Activated T-cell treated with anti-CD3 and anti-CD28 coated beads, Interleukin-2, amount 50 U/mL, for 4 hours (primary cell): Measurements from ENCODE around the gene PPIP5K2. TPM values are rescaled to one million over a fixed set of nuclear protein-coding genes. Genes with fewer than 3 reads are reported as not detected.
"Not testable (repeated sequence)": the region's sequence is repeated elsewhere in the genome, so short reads cannot be mapped to it uniquely, and the experiment has no call there.

ENCODE experiments used
- ATAC-seq, 2 donors: fragments of 200-7000 bp; cut with Tn5 transposase; one replicate each; pipeline ENCODE4 v1.10.0; 2021
- DNase-seq: peaks from one replicate; pipeline ENCODE4 v3.0.0-alpha.2; 2020
- H3K27me3 Mint-ChIP-seq: one replicate; pipeline ENCODE4 v1.8.0; 2021; ENCODE audit warnings: low read depth, mixed read lengths
- H3K36me3 Mint-ChIP-seq: one replicate; pipeline ENCODE4 v1.8.0; 2022; ENCODE audit warnings: mixed read lengths; ENCODE audit not compliant: insufficient read depth
- H3K4me1 Mint-ChIP-seq: one replicate; pipeline ENCODE4 v1.8.0; 2021; ENCODE audit warnings: low read depth, mixed read lengths
- H3K4me3 Mint-ChIP-seq: one replicate; pipeline ENCODE4 v1.8.0; 2021; ENCODE audit warnings: mild to moderate bottlenecking, moderate library complexity, mixed read lengths
- H3K9me3 Mint-ChIP-seq: one replicate; pipeline ENCODE4 v1.8.0; 2021; ENCODE audit warnings: mixed read lengths
- total RNA-seq, 3 donors: library from RNA; stranded (reverse); gene quantifications; one replicate each; pipeline ENCODE4 v1.2.1, GENCODE V29; 2021

Gene PPIP5K2
- 10 to 100 TPM; 40.2 to 56.9 (median 53.9) TPM for total RNA-seq

DNA sequence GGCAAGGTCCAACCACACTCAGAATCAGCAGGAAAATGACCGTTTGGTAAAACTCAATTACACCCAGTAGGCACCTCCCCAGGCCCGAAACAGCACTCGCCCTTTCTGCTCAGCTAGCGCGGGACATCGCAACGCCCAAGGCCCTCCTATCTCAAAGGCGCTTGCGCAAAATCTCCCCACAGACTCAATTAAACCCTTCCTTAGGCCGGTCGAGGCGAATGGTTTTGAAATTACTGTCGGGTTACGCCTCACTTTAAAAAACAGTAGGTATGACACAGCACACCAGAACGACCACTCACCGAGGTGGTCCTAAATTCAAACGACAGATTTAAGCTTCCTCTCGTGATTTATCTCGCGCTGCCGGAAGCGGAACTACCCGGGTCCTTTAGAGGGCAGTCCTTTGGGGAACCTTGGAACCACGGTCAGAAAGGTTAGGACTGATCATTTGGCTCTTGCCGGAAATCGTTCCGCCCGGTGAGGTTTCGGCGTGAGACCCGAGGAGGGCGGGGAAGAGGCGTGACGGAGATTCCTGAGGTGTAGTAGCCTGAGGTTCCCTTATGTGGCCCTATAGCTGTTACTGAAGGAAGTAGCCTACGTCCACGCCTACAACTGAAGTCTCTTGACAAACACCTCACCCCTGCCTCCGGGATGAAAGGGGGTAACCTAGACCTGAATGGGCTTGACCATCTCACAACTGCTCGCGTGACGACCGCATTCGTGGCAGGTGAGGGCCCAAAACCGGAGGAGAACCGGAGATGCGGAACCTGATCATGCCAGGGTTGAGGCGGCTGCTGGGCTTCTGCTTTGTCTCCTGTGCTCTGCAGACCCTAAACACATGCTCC lies at the start of gene PPIP5K2, which contains the start of gene GIN1:
PPIP5K2 (plus strand) TSS at position 537 of the 842 bp plus-strand sequence. CDS start 9,289 bp downstream, outside the sequence.
GIN1 (minus strand) TSS at position 374 of the 842 bp plus-strand sequence. CDS start 11,431 bp downstream, outside the sequence.
- Mint-ChIP-seq H3K4me3 (peak within 1 kb of the TSS; percentile 98), H3K27me3 (no peaks in the 10 kb centered on the region), H3K9me3 (no peaks in the 10 kb centered on the region), H3K36me3 (peaks cover 4% of the 10 kb centered on the region), H3K4me1 (peaks cover 46% of the 10 kb centered on the region)
- ATAC-seq (peak; percentile 92 to 94), DNase-seq (peak; percentile 96)

DNA sequence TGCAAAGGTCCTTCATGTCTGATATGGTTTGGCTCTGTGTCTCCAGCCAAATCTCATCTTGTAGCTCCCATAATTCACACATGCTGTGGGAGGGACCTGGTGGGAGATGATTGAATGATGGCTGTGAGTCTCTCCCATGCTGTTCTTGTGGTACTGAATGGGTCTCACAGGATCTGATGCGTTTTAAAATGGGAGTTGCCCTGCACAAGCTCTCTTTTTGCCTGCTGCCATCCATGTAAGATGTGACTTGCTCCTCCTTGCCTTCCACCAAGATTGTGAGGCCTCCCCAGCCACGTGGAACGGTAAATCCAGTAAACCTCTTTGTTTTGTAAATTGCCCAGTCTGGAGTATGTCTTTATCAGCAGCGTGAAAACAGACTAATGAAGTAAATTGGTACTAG lies 46.6 kb upstream of the PPIP5K2 start:
- DNase-seq, H3K27me3 Mint-ChIP-seq, H3K4me1 Mint-ChIP-seq, H3K4me3 Mint-ChIP-seq, ATAC-seq, H3K36me3 Mint-ChIP-seq: not testable (repeated sequence)
- H3K9me3 Mint-ChIP-seq = peaks cover 44% of the 10 kb centered on the region

DNA sequence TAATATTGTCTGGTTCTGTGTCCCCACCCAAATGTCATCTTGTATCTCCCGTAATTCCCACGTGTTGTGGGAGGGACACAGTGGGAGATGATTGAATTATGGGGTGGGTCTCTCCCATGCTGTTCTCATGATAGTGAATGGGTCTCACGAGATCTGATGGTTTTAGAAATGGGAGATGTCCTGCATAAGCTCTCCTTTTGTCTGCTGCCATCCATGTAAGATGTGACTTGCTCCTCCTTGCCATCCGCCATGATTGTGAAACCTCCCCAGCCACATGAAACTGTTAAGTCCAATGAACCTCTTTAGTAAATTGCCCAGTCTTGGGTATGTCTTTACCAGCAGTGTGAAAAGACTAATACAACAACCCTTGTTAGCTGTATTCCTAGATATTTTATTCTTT lies 44.7 kb upstream of the PPIP5K2 start:
- H3K4me3 Mint-ChIP-seq = no peak overlapping the region
- DNase-seq = no peak
- peaks cover 50% of the 10 kb centered on the region for H3K9me3 Mint-ChIP-seq
- no peaks in the 10 kb centered on the region for H3K4me1 Mint-ChIP-seq
- ATAC-seq = no peak
- H3K36me3 Mint-ChIP-seq = peaks cover 3% of the 10 kb centered on the region
- H3K27me3 Mint-ChIP-seq = no peaks in the 10 kb centered on the region

DNA sequence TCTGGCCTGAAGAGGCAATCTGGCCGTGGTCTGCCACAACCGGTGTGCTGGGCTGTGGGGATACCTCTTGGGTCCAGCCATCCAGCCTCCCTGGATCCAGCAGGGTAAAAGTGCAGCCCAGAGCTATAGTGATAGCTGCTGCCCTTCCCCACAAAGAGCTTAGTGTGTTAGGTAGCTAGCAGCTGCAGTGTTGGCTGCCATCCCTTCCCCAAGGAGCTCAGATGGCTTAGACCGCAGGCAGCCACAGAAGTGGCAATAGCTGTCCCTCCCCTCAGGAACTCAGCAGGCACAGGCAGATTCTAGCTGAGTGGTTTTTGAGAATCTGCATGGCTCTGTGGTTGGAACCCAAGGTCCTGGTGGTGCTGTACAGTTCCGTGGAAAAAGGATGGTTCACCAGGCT lies 40.3 kb upstream of the PPIP5K2 start:
- peaks cover 77% of the 10 kb centered on the region for H3K9me3 Mint-ChIP-seq
- H3K4me1 Mint-ChIP-seq = no peaks in the 10 kb centered on the region
- no peak for ATAC-seq
- no peaks in the 10 kb centered on the region for H3K27me3 Mint-ChIP-seq
- DNase-seq = no peak
- H3K36me3 Mint-ChIP-seq = peaks cover 5% of the 10 kb centered on the region
- no peak overlapping the region for H3K4me3 Mint-ChIP-seq

DNA sequence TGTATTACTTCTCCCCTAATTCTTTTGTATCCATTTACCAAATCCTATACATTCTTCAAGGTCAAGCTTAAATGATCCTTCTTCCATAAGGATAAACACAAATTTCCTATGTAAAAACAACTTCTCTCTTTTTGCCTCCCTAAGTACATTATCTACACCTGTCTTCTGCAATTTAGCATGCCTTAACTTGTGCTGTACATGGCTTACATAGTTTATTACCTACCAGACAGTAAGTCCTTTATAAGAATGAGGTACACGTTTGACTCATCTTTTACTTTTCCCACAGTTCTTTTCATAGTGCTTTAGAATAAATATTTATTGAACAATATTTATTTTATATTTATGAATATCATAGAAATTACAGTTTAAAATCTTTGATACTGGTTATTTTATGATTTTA lies 33.6 kb upstream of the PPIP5K2 start:
- H3K36me3 Mint-ChIP-seq = peaks cover 31% of the 10 kb centered on the region
- H3K9me3 Mint-ChIP-seq = peaks cover 47% of the 10 kb centered on the region
- H3K4me1 Mint-ChIP-seq = no peaks in the 10 kb centered on the region
- no peak overlapping the region for H3K4me3 Mint-ChIP-seq
- ATAC-seq (no peak), DNase-seq (no peak)
- H3K27me3 Mint-ChIP-seq = no peaks in the 10 kb centered on the region

DNA sequence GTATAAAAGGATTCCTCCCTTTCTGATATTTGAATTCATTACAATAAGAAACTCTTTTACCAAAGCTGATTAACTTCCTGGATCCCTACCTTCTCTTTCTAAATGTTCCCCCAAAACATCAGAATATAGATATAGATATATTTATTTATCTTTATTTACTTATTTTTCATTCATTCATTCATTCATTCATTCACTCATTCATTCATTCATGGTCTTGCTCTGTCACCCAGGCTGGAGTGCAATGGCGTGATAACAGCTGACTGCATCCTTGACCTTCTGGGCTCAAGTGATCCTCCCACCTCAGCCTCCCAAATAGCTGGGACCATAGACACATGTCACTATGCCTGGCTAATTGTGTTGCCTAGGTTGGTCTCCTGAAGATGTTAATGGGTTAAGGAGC lies 30.8 kb upstream of the PPIP5K2 start:
- Mint-ChIP-seq H3K36me3 (peaks cover 45% of the 10 kb centered on the region), H3K9me3 (peaks cover 20% of the 10 kb centered on the region), H3K4me3 (no peak overlapping the region), H3K4me1 (no peaks in the 10 kb centered on the region), H3K27me3 (no peaks in the 10 kb centered on the region)
- ATAC-seq = no peak
- no peak for DNase-seq

DNA sequence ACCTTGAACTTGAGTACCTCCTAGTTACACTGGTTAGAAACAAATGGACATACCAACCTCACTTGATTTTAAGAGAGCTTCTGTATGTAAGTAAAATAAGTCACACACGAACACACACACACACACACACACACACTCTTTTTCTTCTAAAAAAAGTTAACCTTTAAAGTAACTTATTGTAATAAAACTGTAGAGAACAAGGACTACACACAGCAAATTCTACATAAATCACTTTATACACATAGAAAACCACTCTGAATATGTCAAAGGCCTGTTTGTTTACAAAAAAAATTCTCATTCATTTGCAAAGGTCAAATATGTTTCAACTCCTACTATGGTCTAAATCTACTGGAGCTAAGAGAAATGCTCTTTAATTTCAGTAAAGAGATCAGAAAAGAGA lies 29.3 kb upstream of the PPIP5K2 start:
- no peaks in the 10 kb centered on the region for H3K27me3 Mint-ChIP-seq
- H3K36me3 Mint-ChIP-seq = peaks cover 35% of the 10 kb centered on the region
- no peaks in the 10 kb centered on the region for H3K4me1 Mint-ChIP-seq
- no peak for DNase-seq
- no peak overlapping the region for H3K4me3 Mint-ChIP-seq
- H3K9me3 Mint-ChIP-seq = peaks cover 7% of the 10 kb centered on the region
- no peak for ATAC-seq

DNA sequence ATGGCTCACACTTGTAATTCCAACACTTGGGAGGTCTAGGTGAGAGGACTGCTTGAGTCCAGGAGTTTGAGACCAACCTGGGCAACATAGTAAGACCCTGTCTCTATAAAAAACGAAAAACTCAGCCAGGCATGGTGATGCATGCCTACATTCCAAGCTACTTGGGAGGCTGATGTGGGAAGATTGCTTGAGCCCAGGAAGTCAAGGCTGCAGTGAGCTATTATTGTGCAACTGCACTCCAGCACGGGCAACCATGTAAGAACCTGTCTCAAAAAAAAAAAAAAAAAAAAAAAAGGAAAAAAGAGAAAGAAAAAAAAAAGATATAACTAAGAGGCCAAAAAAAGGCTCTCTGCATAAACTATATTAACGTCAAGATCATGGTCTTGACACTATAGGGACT lies 27.4 kb upstream of the PPIP5K2 start:
- H3K27me3 Mint-ChIP-seq = no peaks in the 10 kb centered on the region
- H3K4me1 Mint-ChIP-seq = no peaks in the 10 kb centered on the region
- ATAC-seq (no peak), DNase-seq (no peak)
- H3K4me3 Mint-ChIP-seq = no peak overlapping the region
- peaks cover 38% of the 10 kb centered on the region for H3K36me3 Mint-ChIP-seq
- no peaks in the 10 kb centered on the region for H3K9me3 Mint-ChIP-seq

DNA sequence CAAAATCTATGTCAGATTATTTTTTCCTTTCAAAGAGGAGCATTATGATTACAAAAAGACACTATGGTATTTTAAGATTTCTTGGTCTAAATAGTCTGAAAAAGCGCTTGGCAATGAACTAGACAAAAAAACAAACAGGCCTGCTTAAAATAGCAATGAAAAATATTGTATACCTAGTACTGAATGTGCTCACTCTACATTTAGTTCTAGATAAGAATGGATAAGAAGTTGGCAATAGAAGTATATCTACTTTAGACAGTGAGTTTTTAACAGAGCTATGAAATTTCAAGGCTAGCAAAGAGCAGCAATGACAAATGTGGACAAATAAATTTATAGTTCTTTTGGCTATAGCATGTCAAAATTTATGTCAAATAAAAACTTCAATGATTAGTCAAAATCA lies 26.4 kb upstream of the PPIP5K2 start:
- DNase-seq (no peak), ATAC-seq (no peak)
- no peak overlapping the region for H3K4me3 Mint-ChIP-seq
- no peaks in the 10 kb centered on the region for H3K27me3 Mint-ChIP-seq
- peaks cover 36% of the 10 kb centered on the region for H3K36me3 Mint-ChIP-seq
- no peaks in the 10 kb centered on the region for H3K4me1 Mint-ChIP-seq
- H3K9me3 Mint-ChIP-seq = no peaks in the 10 kb centered on the region

DNA sequence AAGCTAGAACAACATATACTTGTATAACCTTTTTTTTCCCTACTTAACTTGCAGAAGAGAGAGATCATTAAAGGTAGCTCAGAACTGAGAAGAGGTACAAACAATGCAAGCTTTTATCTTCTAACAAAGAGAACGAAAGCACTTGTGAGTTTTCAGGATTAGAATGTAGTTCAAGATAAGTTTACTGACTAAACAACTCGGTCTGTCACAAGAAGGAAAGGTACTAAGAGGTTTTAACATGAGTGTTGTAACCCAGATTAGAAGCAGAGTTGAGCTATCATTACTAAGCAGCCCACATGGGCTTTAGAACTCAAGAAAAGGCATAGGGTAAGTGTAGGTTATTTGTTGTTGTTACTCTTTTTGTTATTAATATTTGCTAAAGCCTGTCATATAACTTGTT lies 25.4 kb upstream of the PPIP5K2 start:
- no peaks in the 10 kb centered on the region for H3K4me1 Mint-ChIP-seq
- H3K9me3 Mint-ChIP-seq = no peaks in the 10 kb centered on the region
- no peak overlapping the region for H3K4me3 Mint-ChIP-seq
- H3K27me3 Mint-ChIP-seq = no peaks in the 10 kb centered on the region
- ATAC-seq (no peak), DNase-seq (no peak)
- H3K36me3 Mint-ChIP-seq = peaks cover 33% of the 10 kb centered on the region

DNA sequence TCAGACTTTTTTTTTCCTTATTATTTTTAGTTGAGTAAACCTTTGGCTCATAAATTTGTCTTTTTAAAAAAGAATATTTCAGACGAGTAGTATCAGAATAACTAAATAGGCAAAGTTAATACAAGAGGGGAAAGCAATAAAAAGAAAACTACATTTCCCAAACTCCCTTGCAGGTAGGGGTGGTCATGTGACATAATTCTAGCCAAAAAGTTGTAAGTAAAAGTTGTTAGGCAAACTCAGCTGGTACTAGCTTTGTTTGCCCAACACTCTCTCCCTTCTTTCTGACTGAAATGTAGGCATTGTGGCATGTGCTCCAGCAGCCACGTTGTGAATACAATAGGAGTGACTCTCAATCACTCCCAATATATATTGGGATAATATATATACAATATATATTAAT lies 21.1 kb upstream of the PPIP5K2 start:
- no peak overlapping the region for H3K4me3 Mint-ChIP-seq
- no peak for ATAC-seq
- H3K9me3 Mint-ChIP-seq = no peaks in the 10 kb centered on the region
- H3K27me3 Mint-ChIP-seq = no peaks in the 10 kb centered on the region
- H3K36me3 Mint-ChIP-seq = peaks cover 24% of the 10 kb centered on the region
- H3K4me1 Mint-ChIP-seq = no peaks in the 10 kb centered on the region
- DNase-seq = no peak

DNA sequence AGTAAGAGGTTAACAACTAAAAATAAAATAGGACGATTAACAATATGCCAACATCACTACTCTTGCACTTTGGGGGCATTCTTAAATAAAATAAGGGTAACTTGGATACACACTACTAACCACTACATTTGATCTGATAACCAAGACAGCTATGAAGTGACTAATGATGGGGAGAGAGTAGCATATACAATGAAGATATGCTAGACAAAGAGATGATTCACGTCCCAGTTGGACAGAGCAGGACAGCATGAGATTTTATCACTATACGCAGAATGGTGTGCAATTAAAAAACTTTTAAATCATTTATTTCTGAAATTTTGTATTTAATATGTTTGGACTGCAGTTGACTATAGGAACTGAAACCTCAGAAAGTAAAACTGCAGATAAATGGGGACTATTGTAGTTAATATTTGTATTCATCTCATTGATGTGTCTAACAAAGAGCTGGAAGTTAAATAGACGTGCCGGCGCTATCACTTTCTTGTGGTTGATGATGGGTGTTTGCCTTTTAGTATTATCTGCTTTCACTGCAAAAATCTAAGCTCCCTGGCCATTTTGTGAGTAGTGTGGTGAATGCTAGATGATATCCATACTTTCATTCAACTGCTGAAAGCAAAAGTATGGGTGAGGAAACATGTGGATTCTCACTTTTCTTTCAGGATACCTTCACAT lies 18.9 kb upstream of the PPIP5K2 start:
- ATAC-seq = no peak
- Mint-ChIP-seq H3K36me3 (peaks cover 34% of the 10 kb centered on the region), H3K27me3 (no peaks in the 10 kb centered on the region), H3K9me3 (no peaks in the 10 kb centered on the region), H3K4me1 (no peaks in the 10 kb centered on the region), H3K4me3 (no peak overlapping the region)
- no peak for DNase-seq

DNA sequence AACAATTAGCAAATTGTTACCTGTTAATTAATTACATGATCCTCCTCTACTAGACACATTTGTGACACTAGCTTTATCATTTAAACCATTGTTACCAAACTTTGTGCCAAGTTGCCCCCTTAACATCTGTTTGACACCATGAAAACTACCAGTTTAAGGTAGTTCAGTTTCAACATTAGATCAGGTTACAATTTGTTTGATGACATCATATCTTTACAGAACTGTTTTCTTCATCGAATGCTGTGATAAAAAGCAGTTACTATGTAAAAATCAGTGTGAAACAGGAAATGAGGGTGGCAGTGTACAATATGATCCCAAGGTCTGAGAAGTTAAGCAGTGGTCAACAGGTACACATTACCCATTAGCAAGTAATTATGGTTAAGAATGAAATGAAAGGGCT lies 17.9 kb upstream of the PPIP5K2 start:
- no peak overlapping the region for H3K4me3 Mint-ChIP-seq
- H3K9me3 Mint-ChIP-seq = no peaks in the 10 kb centered on the region
- DNase-seq (no peak), ATAC-seq (no peak)
- H3K36me3 Mint-ChIP-seq = peaks cover 30% of the 10 kb centered on the region
- no peaks in the 10 kb centered on the region for H3K27me3 Mint-ChIP-seq
- no peaks in the 10 kb centered on the region for H3K4me1 Mint-ChIP-seq

DNA sequence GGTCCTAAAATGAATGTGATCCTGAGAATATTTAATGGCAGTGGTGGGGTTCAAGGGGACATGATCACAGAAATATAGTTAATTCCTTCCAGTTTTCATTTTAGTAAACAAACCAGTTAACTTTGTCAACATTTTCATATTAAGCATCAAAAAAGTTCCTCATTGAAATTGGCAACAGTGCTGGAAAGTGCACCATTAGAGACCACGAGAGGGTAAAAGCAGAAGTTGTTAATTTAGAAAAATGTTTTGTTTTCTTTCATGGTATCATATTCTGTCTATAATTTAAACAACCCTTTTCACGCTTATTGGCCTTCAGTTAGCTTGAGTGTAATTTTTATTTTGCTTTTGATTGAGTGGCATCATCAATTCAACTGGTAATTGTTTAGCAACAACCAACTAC lies 12.0 kb upstream of the PPIP5K2 start:
- no peak overlapping the region for H3K4me3 Mint-ChIP-seq
- H3K4me1 Mint-ChIP-seq = peaks cover 25% of the 10 kb centered on the region
- peaks cover 28% of the 10 kb centered on the region for H3K36me3 Mint-ChIP-seq
- no peaks in the 10 kb centered on the region for H3K27me3 Mint-ChIP-seq
- ATAC-seq (no peak), DNase-seq (no peak)
- peaks cover 5% of the 10 kb centered on the region for H3K9me3 Mint-ChIP-seq

DNA sequence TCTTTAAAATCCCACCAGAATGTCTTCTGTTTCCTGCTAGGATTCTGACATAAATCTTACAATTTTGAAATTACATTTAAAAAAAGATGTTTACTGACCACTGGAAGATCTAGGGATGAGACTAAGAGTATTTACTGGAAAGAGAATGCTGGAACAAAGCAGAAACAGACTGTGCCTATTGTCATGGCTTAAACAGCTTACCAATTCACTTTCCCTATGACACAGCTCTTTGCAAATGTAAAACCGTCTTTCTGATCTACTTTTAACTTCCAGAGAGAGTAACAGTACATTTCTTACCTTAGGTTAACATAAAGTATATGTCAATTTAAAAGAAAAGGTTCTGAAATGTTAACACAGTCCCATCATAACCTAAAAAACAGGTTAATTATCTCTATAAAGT lies 10.8 kb upstream of the PPIP5K2 start:
- ATAC-seq = no peak

More for the DNA sequence above, 10.8 kb upstream of the PPIP5K2 start:
- Mint-ChIP-seq H3K9me3 (peaks cover 5% of the 10 kb centered on the region), H3K27me3 (no peaks in the 10 kb centered on the region), H3K4me3 (no peak overlapping the region), H3K36me3 (peaks cover 25% of the 10 kb centered on the region), H3K4me1 (peaks cover 32% of the 10 kb centered on the region)
- DNase-seq = no peak
